H1 (cell line): Measurements from ENCODE around the gene PDE1C. TPM values are rescaled to one million over a fixed set of nuclear protein-coding genes. Genes with fewer than 3 reads are reported as not detected.

Source experiments
- CTCF ChIA-PET: fragments of 300-600 bp; sonication (Branson Sonifier 250); formaldehyde crosslinking; loops from one replicate; lab custom pipeline; 2021; ENCODE audit not compliant: partially characterized antibody; lab: Charles Lee
- POLR2A ChIA-PET: fragments of 300-600 bp; sonication (Branson Sonifier 250); formaldehyde crosslinking; loops from one replicate; lab custom pipeline; 2021; ENCODE audit warnings: inconsistent platforms; ENCODE audit not compliant: partially characterized antibody; lab: Charles Lee
- DNase-seq, 2 experiments: peaks; one replicate each; pipeline versions ENCODE4 v3.0.0 to v3.0.0-alpha.2; 2010 to 2022; ENCODE audit warnings: low spot score in 2 of 2, low read depth in 1 of 2, mixed read lengths in 1 of 2
- FAIRE-seq: peaks from 2 replicates; lab custom pipeline; 2011; peaks lifted over from hg19 to GRCh38; lab: Jason Lieb, UNC
- H2AFZ ChIP-seq: 2 replicates; pipeline ENCODE4 v1.8.1; 2012; ENCODE audit warnings: low read length, inconsistent platforms
- H2AK5ac ChIP-seq: 2 replicates; pipeline ENCODE4 v1.6.1; 2013; ENCODE audit warnings: low read depth, low read length
- H2BK120ac ChIP-seq: replicated peaks from 2 replicates; pipeline ENCODE3; 2013; ENCODE audit warnings: low read depth, low read length, inconsistent platforms
- H2BK12ac ChIP-seq: 2 replicates; pipeline ENCODE4 v1.6.1; 2013; ENCODE audit warnings: low read depth, low read length
- H2BK15ac ChIP-seq: 2 replicates; pipeline ENCODE4 v1.6.1; 2013; ENCODE audit warnings: low read length
- H2BK20ac ChIP-seq: 2 replicates; pipeline ENCODE4 v1.6.1; 2013; ENCODE audit warnings: low read length
- H2BK5ac ChIP-seq: 2 replicates; pipeline ENCODE4 v1.6.1; 2013; ENCODE audit warnings: low read depth, low read length
- H3K14ac ChIP-seq: 2 replicates; pipeline ENCODE4 v1.6.1; 2013; ENCODE audit warnings: inconsistent platforms; ENCODE audit not compliant: insufficient read length
- H3K18ac ChIP-seq: 2 replicates; pipeline ENCODE4 v1.6.1; 2013; ENCODE audit warnings: low read length; ENCODE audit errors: extremely low read depth
- H3K23ac ChIP-seq: 2 replicates; pipeline ENCODE4 v1.6.1; 2013; ENCODE audit warnings: inconsistent platforms; ENCODE audit not compliant: insufficient read length
- H3K23me2 ChIP-seq: 2 replicates; pipeline ENCODE4 v1.6.1; 2013; ENCODE audit warnings: low read depth, low read length
- H3K27ac ChIP-seq: 2 replicates; pipeline ENCODE4 v1.6.1; 2011; ENCODE audit warnings: low read depth, low read length, inconsistent platforms
- H3K27me3 ChIP-seq, 4 experiments: replicated peaks in 1 of 4; 1 replicate in 1 of 4; 2 replicates in 3 of 4; pipeline versions ENCODE4 v1.6.1 to v1.8.1; 2011 to 2013; ENCODE audit warnings: low read length in 3 of 4, mild to moderate bottlenecking in 3 of 4, inconsistent platforms in 2 of 4, mixed read lengths in 2 of 4, moderate library complexity in 1 of 4; ENCODE audit not compliant: control insufficient read depth in 3 of 4, insufficient read depth in 3 of 4; ENCODE audit errors: extremely low read depth in 1 of 4
- H3K36me3 ChIP-seq, 4 experiments: 2 replicates each; pipeline versions ENCODE4 v1.6.1 to v1.8.1; 2011 to 2013; ENCODE audit warnings: mild to moderate bottlenecking in 4 of 4, low read length in 3 of 4, moderate library complexity in 2 of 4, control low read depth in 1 of 4, inconsistent platforms in 1 of 4; ENCODE audit not compliant: insufficient read depth in 4 of 4, control insufficient read depth in 2 of 4
- H3K4ac ChIP-seq: replicated peaks from 2 replicates; pipeline ENCODE3; 2013; ENCODE audit warnings: low read length, low read depth, mixed read lengths, inconsistent platforms; ENCODE audit not compliant: insufficient read length
- H3K4me1 ChIP-seq, 4 experiments: replicated peaks in 1 of 4; 1 replicate in 1 of 4; 2 replicates in 3 of 4; pipeline versions ENCODE4 v1.6.1 to v1.8.1; 2011 to 2013; ENCODE audit warnings: low read length in 3 of 4, inconsistent platforms in 2 of 4, mixed read lengths in 1 of 4; ENCODE audit not compliant: insufficient read depth in 4 of 4, control insufficient read depth in 3 of 4
- H3K4me2 ChIP-seq, 2 experiments: 2 replicates each; pipeline versions ENCODE4 v1.6.1 to v1.8.1; 2011 to 2013; ENCODE audit warnings: low read depth in 2 of 2, low read length in 2 of 2, control low read depth in 1 of 2, inconsistent platforms in 1 of 2, mild to moderate bottlenecking in 1 of 2; ENCODE audit not compliant: insufficient read depth in 1 of 2
- H3K4me3 ChIP-seq, 4 experiments: fragments of 200-600, 300-600 bp in 1 of 4; sonication (generic), shearing (Covaris generic), sonication (Bioruptor Twin) in 1 of 4; 2 replicates each; pipeline versions ENCODE4 v1.5.1 to v1.8.1; 2011 to 2016; ENCODE audit warnings: low read length in 4 of 4, low read depth in 3 of 4, control low read depth in 2 of 4, inconsistent platforms in 2 of 4, mild to moderate bottlenecking in 2 of 4, mixed read lengths in 1 of 4, moderate library complexity in 1 of 4; ENCODE audit not compliant: insufficient read depth in 2 of 4; ENCODE audit errors: extremely low read depth in 1 of 4
- H3K56ac ChIP-seq: replicated peaks from 2 replicates; pipeline ENCODE3; 2013; ENCODE audit warnings: low read depth, mild to moderate bottlenecking, mixed read lengths, low read length, inconsistent platforms; ENCODE audit not compliant: insufficient read length
- H3K79me1 ChIP-seq: 2 replicates; pipeline ENCODE4 v1.6.1; 2013; ENCODE audit warnings: low read depth, low read length, control low read depth
- H3K79me2 ChIP-seq, 2 experiments: 2 replicates each; pipeline versions ENCODE4 v1.6.1 to v1.8.1; 2012 to 2013; ENCODE audit warnings: low read length in 2 of 2, mild to moderate bottlenecking in 2 of 2, inconsistent platforms in 1 of 2; ENCODE audit not compliant: insufficient read depth in 2 of 2, control insufficient read depth in 1 of 2
- H3K9ac ChIP-seq, 4 experiments: replicated peaks in 1 of 4; 1 replicate in 1 of 4; 2 replicates in 3 of 4; pipeline versions ENCODE4 v1.6.1 to v1.8.1; 2011 to 2013; ENCODE audit warnings: low read depth in 3 of 4, low read length in 3 of 4, control low read depth in 2 of 4, mild to moderate bottlenecking in 2 of 4, moderate library complexity in 2 of 4, inconsistent platforms in 1 of 4; ENCODE audit errors: extremely low read depth in 1 of 4
- H3K9me3 ChIP-seq, 2 experiments: 2 replicates each; pipeline versions ENCODE4 v1.6.1 to v1.8.1; 2012 to 2013; ENCODE audit warnings: mild to moderate bottlenecking in 2 of 2, moderate library complexity in 2 of 2, control low read depth in 1 of 2, inconsistent platforms in 1 of 2, low read depth in 1 of 2, low read length in 1 of 2, mixed read lengths in 1 of 2; ENCODE audit not compliant: insufficient read depth in 2 of 2
- H4K20me1 ChIP-seq, 2 experiments: replicated peaks in 1 of 2; 2 replicates each; pipeline versions ENCODE3 to v1.8.1; 2011 to 2013; ENCODE audit warnings: inconsistent platforms in 2 of 2, low read length in 2 of 2, mild to moderate bottlenecking in 1 of 2; ENCODE audit not compliant: insufficient read depth in 2 of 2, control insufficient read depth in 1 of 2
- H4K5ac ChIP-seq: 2 replicates; pipeline ENCODE4 v1.6.1; 2013; ENCODE audit warnings: low read length, low read depth, mixed read lengths, inconsistent platforms; ENCODE audit not compliant: insufficient read length
- H4K8ac ChIP-seq: 2 replicates; pipeline ENCODE4 v1.8.0; 2013; ENCODE audit warnings: mild to moderate bottlenecking, moderate library complexity, low read length, inconsistent platforms; ENCODE audit not compliant: insufficient read depth; ENCODE audit errors: extremely low read depth
- H4K91ac ChIP-seq: replicated peaks from 2 replicates; pipeline ENCODE3; 2013; ENCODE audit warnings: low read length, mixed read lengths, inconsistent platforms; ENCODE audit not compliant: insufficient read length
- ASH2L ChIP-seq: fragments of 200-600, 300-600 bp; sonication (generic); IDR thresholded peaks from one replicate; pipeline ENCODE4 v1.7.1; 2017; ENCODE audit warnings: low read length
- ATF3 ChIP-seq: IDR thresholded peaks from 2 replicates; pipeline ENCODE4 v1.6.1; 2011; ENCODE audit warnings: low read depth, mild to moderate bottlenecking, low read length; ENCODE audit not compliant: insufficient read depth
- BACH1 ChIP-seq: IDR thresholded peaks from 2 replicates; pipeline ENCODE4 v1.6.1; 2012; ENCODE audit warnings: low read length, improper control_type of control experiment
- CEBPB ChIP-seq: IDR thresholded peaks from 2 replicates; pipeline ENCODE4 v1.6.1; 2012; ENCODE audit warnings: low read depth, low read length
- CHD2 ChIP-seq: IDR thresholded peaks from 2 replicates; pipeline ENCODE4 v1.6.1; 2012; ENCODE audit warnings: low read length, improper control_type of control experiment
- GTF2F1 ChIP-seq: IDR thresholded peaks from 2 replicates; pipeline ENCODE4 v1.6.1; 2012; ENCODE audit warnings: low read depth, low read length, improper control_type of control experiment, borderline replicate concordance
- RFX5 ChIP-seq: IDR thresholded peaks from 2 replicates; pipeline ENCODE4 v1.6.1; 2011; ENCODE audit warnings: low read depth, low read length, improper control_type of control experiment, borderline replicate concordance
- SIN3A ChIP-seq, 2 experiments: IDR thresholded peaks in 1 of 2; conservative IDR thresholded peaks in 1 of 2; 2 replicates each; pipeline ENCODE4 v1.6.1; 2011 to 2012; ENCODE audit warnings: low read length in 2 of 2, improper control_type of control experiment in 1 of 2, low read depth in 1 of 2, mild to moderate bottlenecking in 1 of 2
- SRF ChIP-seq: IDR thresholded peaks from 2 replicates; pipeline ENCODE4 v1.6.1; 2011; ENCODE audit warnings: mild to moderate bottlenecking, low read depth, low read length, moderate library complexity
- TAF1 ChIP-seq: IDR thresholded peaks from 2 replicates; pipeline ENCODE4 v1.6.1; 2011; ENCODE audit warnings: mild to moderate bottlenecking, low read depth, low read length
- TCF12 ChIP-seq: IDR thresholded peaks from 2 replicates; pipeline ENCODE4 v1.6.1; 2011; ENCODE audit warnings: low read depth, mild to moderate bottlenecking, low read length
- TEAD4 ChIP-seq: IDR thresholded peaks from 2 replicates; pipeline ENCODE4 v1.6.1; 2012; ENCODE audit warnings: low read depth, low read length, inconsistent platforms, mixed read lengths
- ZNF274 ChIP-seq: IDR thresholded peaks from 2 replicates; pipeline ENCODE4 v1.7.0; 2012; ENCODE audit warnings: low read length, borderline replicate concordance; ENCODE audit errors: extremely low read depth
- WGBS, 2 experiments: shearing (Covaris generic) in 1 of 2; methylation state at CpG; one replicate each; pipeline versions ENCODE4 v1.1.6 to v1.1.7; 2013 to 2015; ENCODE audit warnings: low lambda C conversion rate in 2 of 2, mixed read lengths in 2 of 2, inconsistent platforms in 1 of 2, low coverage in 1 of 2, missing lambda C conversion rate in 1 of 2; ENCODE audit not compliant: insufficient replicate concordance in 2 of 2, insufficient coverage in 1 of 2, insufficient read length in 1 of 2; ENCODE audit errors: extremely low coverage in 1 of 2, missing lambda C conversion rate in 1 of 2; 5-methylcytosine and 5-hydroxymethylcytosine counted together
- polyA plus RNA-seq, 7 experiments: library from polyadenylated mRNA; depleted of rRNA in 3 of 7; stranded (reverse) in 5 of 7; unstranded in 2 of 7; fragments of >200 nt in 5 of 7; fragments of 200-250 nt in 2 of 7; gene quantifications; 1 replicate in 5 of 7; 2 replicates in 1 of 7; 4 replicates in 1 of 7; pipeline versions ENCODE4 v1.2.1 to v1.2.3, GENCODE V29; 2011 to 2013; ENCODE audit warnings: missing spikeins in 2 of 7, mixed read lengths in 2 of 7
- total RNA-seq: library from RNA; stranded (reverse); fragmentation: NEBNext Ultra II Directional; extraction: Animal tissue kit (Norgen Biotek cat#: 25700); gene quantifications from 2 replicates; pipeline ENCODE4 v1.2.1, GENCODE V29; 2021

The PDE1C gene
- total and polyA plus RNA-seq, 2 of the 8 experiments (the other 6 are each of a cell fraction or from before 2014, with no cell fraction given) = 0.11 to 1.1 TPM

- no peak overlapping the region for H3K23ac ChIP-seq
- H4K5ac ChIP-seq = no peak overlapping the region
- no peaks in the 10 kb centered on the region for H3K79me2 ChIP-seq
- DNase-seq (no peak), FAIRE-seq (no peak)
- no peaks in the 10 kb centered on the region for H3K23me2 ChIP-seq
- no peak overlapping the region for H3K4me3 ChIP-seq
- POLR2A ChIA-PET = no interaction called here
- H2BK5ac ChIP-seq = no peak overlapping the region
- no peak overlapping the region for H3K9ac ChIP-seq
- no peak overlapping the region for H3K4me2 ChIP-seq
- no peaks in the 10 kb centered on the region for H3K9me3 ChIP-seq
- no peak overlapping the region for H2BK15ac ChIP-seq
- H2BK20ac ChIP-seq = no peak overlapping the region
- H2BK12ac ChIP-seq = no peak overlapping the region
- 86% methylated on average over 10 of the region's 10 CpGs; no CpG with 5 or more reads in 1 of the 2 experiments for WGBS, 2 experiments
- no peaks in the 10 kb centered on the region for H3K79me1 ChIP-seq
- H3K18ac ChIP-seq = no peak overlapping the region
- H3K27ac ChIP-seq = no peak overlapping the region
- no peak overlapping the region for H3K56ac ChIP-seq
- CTCF ChIA-PET = interaction anchor here (0.8 kb wide), 1 partner anchor 22 kb away, joined by 3 read pairs; no protein-coding TSS in a partner anchor
- no peak overlapping the region for H2BK120ac ChIP-seq
- H3K14ac ChIP-seq = no peak overlapping the region
- no peaks in the 10 kb centered on the region for H3K27me3 ChIP-seq
- H3K4me1 ChIP-seq = no peaks in the 10 kb centered on the region
- H3K36me3 ChIP-seq = no peaks in the 10 kb centered on the region
- H3K4ac ChIP-seq = no peak overlapping the region
- no peak overlapping the region for H2AFZ ChIP-seq
- no peak overlapping the region for H4K8ac ChIP-seq
- H4K20me1 ChIP-seq = no peaks in the 10 kb centered on the region
- no peak overlapping the region for H2AK5ac ChIP-seq
- no peak overlapping the region for H4K91ac ChIP-seq
- no peak for TF ChIP-seq RFX5
- no peak for TF ChIP-seq SRF
- TF ChIP-seq TEAD4 = no peak
- TF ChIP-seq ASH2L = no peak
- TF ChIP-seq SIN3A (conservative IDR thresholded peaks at IDR 0.05 in 1 of 2, IDR thresholded peaks at IDR 0.05 in 1 of 2; ENCODE audit: low read depth in 1 of 2, low read length in 2 of 2) = no peak
- no peak for TF ChIP-seq GTF2F1
- TF ChIP-seq ATF3 = no peak
- no peak for TF ChIP-seq TCF12
- TF ChIP-seq BACH1 = no peak
- no peak for TF ChIP-seq CHD2
- TF ChIP-seq TAF1 = no peak
- TF ChIP-seq CEBPB = no peak
- TF ChIP-seq ZNF274 = no peak
Observed at GRCh38 chr7:31935124-31936054, 134.8 kb downstream of the PDE1C start.
